GM18508 (cell line): ENCODE data around the gene CDC42BPB.

Source experiments
- ATAC-seq: cut with Tn5 transposase; IDR thresholded peaks from one replicate; pipeline ENCODE4 v1.9.1; 2021; ENCODE audit warnings: moderate number of reproducible peaks; ENCODE audit not compliant: insufficient read depth, unreplicated experiment

CDC42BPB gene

GRCh38 chr14:102949801-102950451 lies 107.4 kb downstream of the CDC42BPB start:
- no peak for ATAC-seq

- ATAC-seq, result no peak
Measured at GRCh38 chr14:102949062-102949800, 108.1 kb downstream of the CDC42BPB start.

- no peak for ATAC-seq
Measured at GRCh38 chr14:102948698-102949061, 108.7 kb downstream of the CDC42BPB start.

GRCh38 chr14:102947321-102948103 lies 109.8 kb downstream of the CDC42BPB start:
- no peak for ATAC-seq

GRCh38 chr14:102945346-102946130 lies 111.8 kb downstream of the CDC42BPB start:
- no peak for ATAC-seq

- no peak for ATAC-seq
Measured at GRCh38 chr14:102944448-102945330, 112.7 kb downstream of the CDC42BPB start.

- no peak for ATAC-seq
Measured at GRCh38 chr14:102943979-102944378, 113.4 kb downstream of the CDC42BPB start.

- no peak for ATAC-seq
Measured at GRCh38 chr14:102943454-102943853, 113.9 kb downstream of the CDC42BPB start.

- no peak for ATAC-seq
Measured at GRCh38 chr14:102942069-102942468, 115.3 kb downstream of the CDC42BPB start.

GRCh38 chr14:102941419-102942011 lies 115.8 kb downstream of the CDC42BPB start:
- ATAC-seq, result no peak

- no peak for ATAC-seq
Measured at GRCh38 chr14:102940729-102941362, 116.5 kb downstream of the CDC42BPB start.

- no peak for ATAC-seq
Measured at GRCh38 chr14:102939820-102940561, 117.4 kb downstream of the CDC42BPB start.

GRCh38 chr14:102939329-102939728 lies 118.0 kb downstream of the CDC42BPB start:
- ATAC-seq, result no peak

- ATAC-seq, result no peak
Measured at GRCh38 chr14:102938191-102938590, 119.2 kb downstream of the CDC42BPB start.

- ATAC-seq, result no peak
Measured at GRCh38 chr14:102937331-102938175, 119.8 kb downstream of the CDC42BPB start.

- no peak for ATAC-seq
Measured at GRCh38 chr14:102935756-102936155, 121.6 kb downstream of the CDC42BPB start.

- no peak for ATAC-seq
Measured at GRCh38 chr14:102933618-102934231, 123.6 kb downstream of the CDC42BPB start.
